Measurements from ENCODE around the gene HAP1. TPM values are rescaled to one million over a fixed set of nuclear protein-coding genes. Genes with fewer than 3 reads are reported as not detected.
"Not testable (repeated sequence)": the region's sequence is repeated elsewhere in the genome, so short reads cannot be mapped to it uniquely, and the experiment has no call there.

HAP1 gene
- total RNA-seq, 1 donor from 2014 or later = 0.11 TPM

DNA sequence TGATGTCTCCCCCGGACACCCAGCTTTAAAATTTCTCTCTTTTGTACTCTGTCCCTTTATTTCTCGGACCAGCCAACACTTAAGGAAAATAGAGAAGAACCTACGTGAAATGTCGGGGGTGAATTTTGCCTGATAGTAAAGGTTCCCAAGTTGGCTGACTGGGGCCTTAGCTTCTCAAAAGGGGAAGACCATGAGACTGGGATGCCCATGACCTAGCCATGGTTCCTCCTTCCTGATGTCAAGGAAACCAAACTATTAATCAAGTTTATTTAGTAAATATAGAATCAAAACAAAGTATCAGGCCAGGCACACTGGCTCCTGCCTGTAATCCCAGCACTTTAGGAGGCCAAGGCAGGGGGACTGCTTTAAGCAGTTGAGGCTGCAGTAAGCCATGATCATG, 48.2 kb downstream of the HAP1 start:
- H3K27me3 Mint-ChIP-seq (ENCODE audit: unreplicated experiment) = peaks cover 8% of the 10 kb centered on the region
- H3K36me3 Mint-ChIP-seq (ENCODE audit: unreplicated experiment) = peaks cover 19% of the 10 kb centered on the region
- no peak for DNase-seq (ENCODE audit: extremely low spot score, unreplicated experiment)
- TF ChIP-seq, protein P1, sequence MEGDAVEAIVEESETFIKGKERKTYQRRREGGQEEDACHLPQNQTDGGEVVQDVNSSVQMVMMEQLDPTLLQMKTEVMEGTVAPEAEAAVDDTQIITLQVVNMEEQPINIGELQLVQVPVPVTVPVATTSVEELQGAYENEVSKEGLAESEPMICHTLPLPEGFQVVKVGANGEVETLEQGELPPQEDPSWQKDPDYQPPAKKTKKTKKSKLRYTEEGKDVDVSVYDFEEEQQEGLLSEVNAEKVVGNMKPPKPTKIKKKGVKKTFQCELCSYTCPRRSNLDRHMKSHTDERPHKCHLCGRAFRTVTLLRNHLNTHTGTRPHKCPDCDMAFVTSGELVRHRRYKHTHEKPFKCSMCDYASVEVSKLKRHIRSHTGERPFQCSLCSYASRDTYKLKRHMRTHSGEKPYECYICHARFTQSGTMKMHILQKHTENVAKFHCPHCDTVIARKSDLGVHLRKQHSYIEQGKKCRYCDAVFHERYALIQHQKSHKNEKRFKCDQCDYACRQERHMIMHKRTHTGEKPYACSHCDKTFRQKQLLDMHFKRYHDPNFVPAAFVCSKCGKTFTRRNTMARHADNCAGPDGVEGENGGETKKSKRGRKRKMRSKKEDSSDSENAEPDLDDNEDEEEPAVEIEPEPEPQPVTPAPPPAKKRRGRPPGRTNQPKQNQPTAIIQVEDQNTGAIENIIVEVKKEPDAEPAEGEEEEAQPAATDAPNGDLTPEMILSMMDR (IDR thresholded peaks at IDR 0.05) = no peak
- peaks cover 18% of the 10 kb centered on the region for H3K4me1 Mint-ChIP-seq (ENCODE audit: unreplicated experiment)
- no peak overlapping the region for H3K27ac Mint-ChIP-seq (ENCODE audit: unreplicated experiment)
- H3K9me3 Mint-ChIP-seq (ENCODE audit: unreplicated experiment) = no peaks in the 10 kb centered on the region
- no peak overlapping the region for H3K4me3 Mint-ChIP-seq (ENCODE audit: unreplicated experiment)

GRCh38 chr17:41685753-41686152, 48.7 kb downstream of the HAP1 start:
- H3K9me3 Mint-ChIP-seq (ENCODE audit: unreplicated experiment); H3K27ac Mint-ChIP-seq (ENCODE audit: unreplicated experiment); DNase-seq (ENCODE audit: extremely low spot score, unreplicated experiment); H3K4me3 Mint-ChIP-seq (ENCODE audit: unreplicated experiment); H3K27me3 Mint-ChIP-seq (ENCODE audit: unreplicated experiment): not testable (repeated sequence)
- H3K36me3 Mint-ChIP-seq (ENCODE audit: unreplicated experiment) = peaks cover 14% of the 10 kb centered on the region
- H3K4me1 Mint-ChIP-seq (ENCODE audit: unreplicated experiment) = peaks cover 14% of the 10 kb centered on the region

DNA sequence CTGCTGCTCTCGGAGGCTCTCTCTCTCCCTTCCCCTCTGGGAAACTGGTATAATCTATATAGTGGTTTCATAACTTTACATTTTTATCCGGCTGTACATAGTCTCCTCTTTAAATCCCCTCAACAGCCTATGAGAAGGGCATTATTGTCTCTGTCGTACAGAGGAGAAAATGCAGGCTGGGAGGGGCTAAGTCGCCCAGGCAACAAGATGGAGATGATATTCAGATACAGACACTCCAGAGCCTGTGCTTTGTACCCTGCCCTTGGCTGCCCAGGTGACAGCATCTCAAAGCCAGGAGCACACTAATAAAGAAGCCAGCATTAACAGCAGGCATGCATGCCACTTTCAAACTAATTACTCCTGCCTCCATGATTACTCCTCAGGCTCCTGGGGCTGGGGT, 50.4 kb downstream of the HAP1 start:
- TF ChIP-seq, protein P1 (IDR thresholded peaks at IDR 0.05) = no peak

GRCh38 chr17:41683441-41684007, 50.9 kb downstream of the HAP1 start:
- Mint-ChIP-seq H3K4me3 (ENCODE audit: unreplicated experiment) (no peak overlapping the region), H3K27ac (ENCODE audit: unreplicated experiment) (no peak overlapping the region), H3K9me3 (ENCODE audit: unreplicated experiment) (no peaks in the 10 kb centered on the region), H3K36me3 (ENCODE audit: unreplicated experiment) (no peaks in the 10 kb centered on the region), H3K27me3 (ENCODE audit: unreplicated experiment) (peaks cover 10% of the 10 kb centered on the region), H3K4me1 (ENCODE audit: unreplicated experiment) (peaks cover 12% of the 10 kb centered on the region)
- TF ChIP-seq, protein P1 (IDR thresholded peaks at IDR 0.05) = no peak
- DNase-seq (ENCODE audit: extremely low spot score, unreplicated experiment) = no peak

More for the DNA sequence above, 50.4 kb downstream of the HAP1 start:
- no peak for DNase-seq (ENCODE audit: extremely low spot score, unreplicated experiment)
- no peak overlapping the region for H3K4me3 Mint-ChIP-seq (ENCODE audit: unreplicated experiment)
- H3K9me3 Mint-ChIP-seq (ENCODE audit: unreplicated experiment) = no peaks in the 10 kb centered on the region
- H3K4me1 Mint-ChIP-seq (ENCODE audit: unreplicated experiment) = peaks cover 7% of the 10 kb centered on the region
- peaks cover 10% of the 10 kb centered on the region for H3K27me3 Mint-ChIP-seq (ENCODE audit: unreplicated experiment)
- H3K27ac Mint-ChIP-seq (ENCODE audit: unreplicated experiment) = no peak overlapping the region
- H3K36me3 Mint-ChIP-seq (ENCODE audit: unreplicated experiment) = no peaks in the 10 kb centered on the region

DNA sequence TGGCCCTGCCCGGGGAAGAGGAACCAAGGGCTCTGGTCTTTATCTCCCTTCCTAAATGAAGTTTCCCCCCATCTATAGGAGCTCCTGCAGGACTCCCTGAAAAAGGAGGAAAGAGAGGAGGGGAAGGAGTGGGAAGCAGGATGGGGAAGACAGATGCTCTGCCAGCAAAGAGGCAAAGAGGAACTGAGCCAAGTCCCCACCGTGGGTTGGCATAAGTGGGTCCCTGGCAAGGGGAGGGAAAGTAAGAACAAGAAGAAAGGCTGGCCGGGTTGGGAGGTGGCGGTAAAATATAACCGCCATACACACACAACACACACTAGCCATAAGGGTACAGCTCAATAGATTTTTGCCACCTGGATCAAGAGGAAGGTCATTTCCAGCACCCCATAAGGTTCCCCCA, 51.8 kb downstream of the HAP1 start:
- no peak overlapping the region for H3K27ac Mint-ChIP-seq (ENCODE audit: unreplicated experiment)
- H3K36me3 Mint-ChIP-seq (ENCODE audit: unreplicated experiment) = no peaks in the 10 kb centered on the region
- DNase-seq (ENCODE audit: extremely low spot score, unreplicated experiment) = no peak
- H3K4me1 Mint-ChIP-seq (ENCODE audit: unreplicated experiment) = peaks cover 12% of the 10 kb centered on the region
- H3K4me3 Mint-ChIP-seq (ENCODE audit: unreplicated experiment) = no peak overlapping the region
- H3K27me3 Mint-ChIP-seq (ENCODE audit: unreplicated experiment) = peaks cover 10% of the 10 kb centered on the region
- TF ChIP-seq, protein P1 (IDR thresholded peaks at IDR 0.05) = no peak
- no peaks in the 10 kb centered on the region for H3K9me3 Mint-ChIP-seq (ENCODE audit: unreplicated experiment)

DNA sequence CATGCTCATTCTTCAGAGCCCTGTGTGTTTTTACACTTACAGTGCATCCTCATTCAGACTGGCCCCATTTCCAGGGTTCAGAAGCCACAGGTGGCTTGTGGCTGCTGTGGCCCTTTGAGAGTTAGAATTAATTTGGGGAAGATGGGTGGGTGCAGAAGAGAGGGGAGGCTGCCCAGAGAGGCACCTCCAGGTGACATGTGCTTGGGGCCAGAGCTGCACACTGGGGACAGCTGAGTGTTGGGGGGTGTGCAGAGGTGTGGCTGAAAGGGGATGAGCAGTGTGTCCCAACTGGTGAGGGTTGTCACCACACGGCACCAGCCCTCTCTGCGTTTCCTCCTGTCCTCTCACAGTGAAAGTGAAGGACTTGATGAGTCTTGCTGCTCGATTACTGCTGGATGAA, 52.7 kb downstream of the HAP1 start:
- TF ChIP-seq, protein P1 (IDR thresholded peaks at IDR 0.05) = no peak
- no peak for DNase-seq (ENCODE audit: extremely low spot score, unreplicated experiment)
- Mint-ChIP-seq H3K4me1 (ENCODE audit: unreplicated experiment) (peaks cover 12% of the 10 kb centered on the region), H3K9me3 (ENCODE audit: unreplicated experiment) (no peaks in the 10 kb centered on the region), H3K36me3 (ENCODE audit: unreplicated experiment) (no peaks in the 10 kb centered on the region), H3K4me3 (ENCODE audit: unreplicated experiment) (no peak overlapping the region), H3K27me3 (ENCODE audit: unreplicated experiment) (peaks cover 10% of the 10 kb centered on the region), H3K27ac (ENCODE audit: unreplicated experiment) (no peak overlapping the region)

Measured in osteocyte (in vitro differentiated cells).